Mesenchymal stem cell (in vitro differentiated cells and primary cell): ENCODE measurements around the gene RHBDL3.

ENCODE experiments used
- DNase-seq: peaks from one replicate; pipeline ENCODE4 v3.0.0-alpha.2; 2013
- H2AFZ ChIP-seq: one replicate; pipeline ENCODE4 v1.6.1; 2013; ENCODE audit warnings: low read depth, mild to moderate bottlenecking, control low read depth, inconsistent platforms, low read length, moderate library complexity
- H2AK5ac ChIP-seq: 2 replicates; pipeline ENCODE4 v1.6.1; 2013; ENCODE audit warnings: low read length, moderate library complexity, mild to moderate bottlenecking, inconsistent platforms; ENCODE audit not compliant: severe bottlenecking
- H2BK120ac ChIP-seq: one replicate; pipeline ENCODE4 v1.6.1; 2013; ENCODE audit warnings: low read depth, mild to moderate bottlenecking, inconsistent platforms, low read length, moderate library complexity
- H2BK12ac ChIP-seq, 2 experiments: one replicate each; pipeline ENCODE4 v1.6.1; 2013; ENCODE audit warnings: inconsistent platforms in 2 of 2, low read length in 2 of 2, mild to moderate bottlenecking in 2 of 2, moderate library complexity in 2 of 2, control low read depth in 1 of 2
- H2BK15ac ChIP-seq: one replicate; pipeline ENCODE4 v1.6.1; 2013; ENCODE audit warnings: mild to moderate bottlenecking, low read depth, inconsistent platforms; ENCODE audit not compliant: poor library complexity, severe bottlenecking
- H2BK5ac ChIP-seq: 2 replicates; pipeline ENCODE4 v1.6.1; 2013; ENCODE audit warnings: low read depth, mild to moderate bottlenecking, low read length, control low read depth, inconsistent platforms; ENCODE audit not compliant: poor library complexity, severe bottlenecking
- H3K14ac ChIP-seq, 2 experiments: one replicate each; pipeline ENCODE4 v1.6.1; 2013; ENCODE audit warnings: inconsistent platforms in 2 of 2, low read length in 2 of 2, control low read depth in 1 of 2, mild to moderate bottlenecking in 1 of 2, moderate library complexity in 1 of 2
- H3K18ac ChIP-seq, 2 experiments: one replicate each; pipeline ENCODE4 v1.6.1; 2013; ENCODE audit warnings: inconsistent platforms in 2 of 2, low read length in 2 of 2, control low read depth in 1 of 2, low read depth in 1 of 2, mild to moderate bottlenecking in 1 of 2
- H3K23ac ChIP-seq, 2 experiments: one replicate each; pipeline ENCODE4 v1.6.1; 2013; ENCODE audit warnings: inconsistent platforms in 2 of 2, low read length in 2 of 2, mild to moderate bottlenecking in 2 of 2, moderate library complexity in 2 of 2, control low read depth in 1 of 2
- H3K27ac ChIP-seq: 2 replicates; pipeline ENCODE4 v1.5.1; 2013; ENCODE audit warnings: mild to moderate bottlenecking, moderate library complexity, low read length, control low read depth, inconsistent platforms; ENCODE audit not compliant: poor library complexity, severe bottlenecking
- H3K27me3 ChIP-seq, 2 experiments: 2 replicates each; pipeline versions ENCODE4 v1.6.1 to v1.7.0; 2013; ENCODE audit warnings: low read length in 2 of 2, mild to moderate bottlenecking in 2 of 2, moderate library complexity in 2 of 2, control low read depth in 1 of 2, inconsistent platforms in 1 of 2; ENCODE audit not compliant: control insufficient read depth in 1 of 2, insufficient read depth in 1 of 2
- H3K36me3 ChIP-seq, 2 experiments: 2 replicates each; pipeline versions ENCODE4 v1.6.1 to v1.7.0; 2013; ENCODE audit warnings: low read length in 2 of 2, control low read depth in 1 of 2, inconsistent platforms in 1 of 2, low read depth in 1 of 2, mild to moderate bottlenecking in 1 of 2; ENCODE audit not compliant: insufficient read depth in 2 of 2, control insufficient read depth in 1 of 2
- H3K4ac ChIP-seq, 2 experiments: one replicate each; pipeline ENCODE4 v1.6.1; 2013; ENCODE audit warnings: inconsistent platforms in 2 of 2, low read length in 2 of 2, mild to moderate bottlenecking in 2 of 2, moderate library complexity in 2 of 2, control low read depth in 1 of 2, low read depth in 1 of 2
- H3K4me1 ChIP-seq: 2 replicates; pipeline ENCODE4 v1.6.1; 2013; ENCODE audit warnings: low read depth, low read length, control low read depth; ENCODE audit not compliant: control insufficient read depth, insufficient read depth
- H3K4me2 ChIP-seq: 2 replicates; pipeline ENCODE4 v1.6.1; 2013; ENCODE audit warnings: low read length, mild to moderate bottlenecking, inconsistent platforms; ENCODE audit not compliant: poor library complexity, severe bottlenecking
- H3K4me3 ChIP-seq, 2 experiments: 2 replicates each; pipeline versions ENCODE4 v1.5.1 to v1.7.0; 2013; ENCODE audit warnings: low read length in 2 of 2, mild to moderate bottlenecking in 2 of 2, control low read depth in 1 of 2, low read depth in 1 of 2; ENCODE audit not compliant: insufficient read depth in 1 of 2
- H3K79me1 ChIP-seq: replicated peaks from 2 replicates; pipeline ENCODE4 v1.6.1; 2013; ENCODE audit warnings: mild to moderate bottlenecking, control low read depth, low read length, inconsistent platforms; ENCODE audit not compliant: poor library complexity, severe bottlenecking
- H3K9ac ChIP-seq: 2 replicates; pipeline ENCODE4 v1.7.0; 2013; ENCODE audit warnings: mild to moderate bottlenecking, low read length, moderate library complexity
- H3K9me3 ChIP-seq: 2 replicates; pipeline ENCODE4 v1.7.0; 2013; ENCODE audit warnings: mild to moderate bottlenecking, low read length; ENCODE audit not compliant: control insufficient read depth
- H4K8ac ChIP-seq: one replicate; pipeline ENCODE4 v1.6.1; 2013; ENCODE audit warnings: inconsistent platforms, mild to moderate bottlenecking, low read length, moderate library complexity
- H4K91ac ChIP-seq: one replicate; pipeline ENCODE4 v1.6.1; 2013; ENCODE audit warnings: mild to moderate bottlenecking, low read length, inconsistent platforms
- WGBS: methylation state at CpG from one replicate; pipeline ENCODE4 v1.1.7; 2013; ENCODE audit warnings: mixed read lengths; 5-methylcytosine and 5-hydroxymethylcytosine counted together

RHBDL3 gene

DNA sequence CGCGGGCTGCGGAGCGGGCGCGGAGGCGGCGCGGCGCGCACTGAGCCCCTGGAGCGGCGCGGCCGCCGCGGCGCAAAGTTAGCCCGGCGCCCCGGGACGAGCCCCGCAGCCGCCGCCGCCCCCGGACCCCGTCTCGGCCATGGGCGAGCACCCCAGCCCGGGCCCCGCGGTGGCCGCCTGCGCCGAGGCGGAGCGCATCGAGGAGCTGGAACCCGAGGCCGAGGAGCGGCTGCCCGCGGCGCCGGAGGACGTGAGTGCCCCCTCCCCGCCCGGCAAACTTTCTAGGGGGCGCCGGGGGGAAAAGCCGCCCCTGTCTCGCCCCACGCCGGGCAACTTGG, 388 bp downstream of the RHBDL3 start:
- Histone ChIP-seq H2AK5ac (no peak overlapping the region), H3K9me3 (no peaks in the 10 kb centered on the region), H3K4ac (no peak overlapping the region), H2BK120ac (no peak overlapping the region), H2BK5ac (no peak overlapping the region), H3K23ac (peak overlapping the region in 1 of 2 experiments; percentile 92), H3K9ac (no peak overlapping the region), H4K91ac (no peak overlapping the region), H3K4me1 (peaks cover 18% of the 10 kb centered on the region), H2AFZ (no peak overlapping the region), H3K36me3 (no peaks in the 10 kb centered on the region), H4K8ac (no peak overlapping the region), H3K27ac (no peak overlapping the region), H3K27me3 (peaks cover 86 to 88% of the 10 kb centered on the region in 2 experiments), H3K18ac (no peak overlapping the region), H3K4me3 (peak overlapping the region; percentile 51 to 58), H2BK15ac (peak overlapping the region; percentile 64), H3K4me2 (peak overlapping the region; percentile 98), H3K79me1 (no peaks in the 10 kb centered on the region), H2BK12ac (no peak overlapping the region), H3K14ac (no peak overlapping the region)
- DNase-seq = no peak
- WGBS = 1% methylated on average over 25 of the region's 55 CpGs

DNA sequence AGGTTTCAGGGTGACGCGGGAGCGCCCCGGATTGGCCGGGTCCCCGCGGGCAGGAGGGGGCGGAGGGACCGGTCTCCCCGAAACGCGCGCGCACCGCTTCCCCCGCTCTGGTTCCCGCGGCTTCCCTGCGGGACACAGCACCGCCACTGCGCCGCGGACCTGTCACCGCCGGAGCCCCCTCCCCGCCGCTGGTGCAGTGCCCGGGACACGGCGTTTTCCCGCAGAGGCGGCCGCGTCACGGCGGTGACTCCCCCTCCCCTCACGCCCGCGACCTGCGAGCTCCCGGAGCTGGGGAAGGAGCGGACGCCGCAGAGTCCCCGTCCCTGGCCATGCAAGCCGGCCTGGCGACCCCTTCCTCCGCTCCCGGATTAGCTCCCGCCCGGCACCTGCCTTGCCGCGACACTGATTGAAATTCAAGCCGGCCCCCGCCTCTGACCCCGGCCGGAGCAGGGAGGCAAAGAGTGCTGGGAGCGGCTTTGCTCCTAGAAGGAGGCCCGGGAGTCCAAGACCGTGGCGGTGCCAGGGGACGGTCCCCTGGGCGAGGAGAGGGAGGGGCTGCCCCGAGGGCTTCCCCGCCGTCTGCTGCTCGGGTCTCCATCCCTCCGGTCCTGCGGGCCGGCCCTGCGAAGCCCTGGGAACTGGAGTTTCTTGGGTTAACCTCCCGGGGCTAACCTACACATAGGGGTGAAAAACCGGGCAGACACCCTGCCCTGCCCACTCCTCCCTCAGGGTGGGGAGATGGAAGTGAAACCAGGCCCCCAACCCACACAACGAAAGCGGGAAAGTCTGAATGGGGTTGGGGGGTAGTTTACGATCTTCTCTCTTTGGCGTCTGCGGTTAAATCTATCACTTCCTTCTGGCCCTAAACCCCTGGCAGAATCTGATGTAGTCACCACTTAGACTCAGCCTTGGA, 1.0 kb downstream of the RHBDL3 start:
- no peak overlapping the region for H3K9ac ChIP-seq
- H2AK5ac ChIP-seq = no peak overlapping the region
- no peak overlapping the region for H4K91ac ChIP-seq
- no peak overlapping the region for H3K4ac ChIP-seq
- no peak overlapping the region for H2BK5ac ChIP-seq
- H3K27ac ChIP-seq = no peak overlapping the region
- peak overlapping the region in 1 of 2 experiments; percentile 92 for H3K23ac ChIP-seq
- peaks cover 80 to 82% of the 10 kb centered on the region in 2 experiments for H3K27me3 ChIP-seq
- WGBS = 0% methylated on average over 57 of the region's 78 CpGs
- H2BK15ac ChIP-seq = peak overlapping the region; percentile 64
- no peak overlapping the region for H2BK120ac ChIP-seq
- H3K79me1 ChIP-seq = no peaks in the 10 kb centered on the region
- H4K8ac ChIP-seq = no peak overlapping the region
- no peak overlapping the region for H2BK12ac ChIP-seq
- H3K14ac ChIP-seq = no peak overlapping the region
- no peaks in the 10 kb centered on the region for H3K36me3 ChIP-seq
- H3K4me1 ChIP-seq = peaks cover 18% of the 10 kb centered on the region
- peak overlapping the region; percentile 51 to 58 for H3K4me3 ChIP-seq
- H2AFZ ChIP-seq = peak overlapping the region; percentile 62
- H3K18ac ChIP-seq = no peak overlapping the region
- no peaks in the 10 kb centered on the region for H3K9me3 ChIP-seq
- DNase-seq = peak; percentile 3
- peak overlapping the region; percentile 98 for H3K4me2 ChIP-seq

DNA sequence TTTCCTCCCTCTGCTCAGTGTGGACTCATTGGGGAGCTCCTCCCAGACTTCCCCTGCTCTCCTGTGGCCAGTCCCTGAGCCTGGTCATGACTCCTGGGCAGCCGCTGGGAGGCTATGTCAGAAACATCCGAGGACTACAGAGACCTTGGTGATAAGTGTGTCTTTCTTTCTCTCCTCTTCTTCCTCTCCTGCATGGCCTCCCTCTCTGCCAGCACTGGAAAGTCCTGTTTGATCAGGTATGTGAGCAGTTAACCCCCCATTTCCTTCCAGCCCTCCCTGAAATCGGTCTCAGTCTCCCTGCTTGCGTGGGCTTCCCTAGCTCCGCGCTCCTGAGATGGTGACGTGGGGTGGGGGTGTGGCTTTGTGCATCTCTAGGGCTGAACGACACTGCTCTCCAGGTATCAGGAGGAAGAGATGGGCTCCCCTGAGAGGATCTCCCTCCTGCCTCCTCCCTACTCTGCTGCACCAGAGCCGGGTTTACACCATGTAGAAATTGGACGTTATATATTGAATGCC, 2.1 kb downstream of the RHBDL3 start:
- no peak overlapping the region for H2AK5ac ChIP-seq
- H3K27ac ChIP-seq = no peak overlapping the region
- no peak overlapping the region for H4K8ac ChIP-seq
- H3K4me1 ChIP-seq = peaks cover 18% of the 10 kb centered on the region
- no peak overlapping the region for H2BK120ac ChIP-seq
- H3K4me3 ChIP-seq = no peak overlapping the region
- no peak overlapping the region for H3K4me2 ChIP-seq
- H2BK12ac ChIP-seq = no peak overlapping the region
- no peak overlapping the region for H3K9ac ChIP-seq
- peak; percentile 18 for DNase-seq
- 13% methylated on average over 9 of the region's 10 CpGs for WGBS
- H3K18ac ChIP-seq = no peak overlapping the region
- H4K91ac ChIP-seq = no peak overlapping the region
- no peaks in the 10 kb centered on the region for H3K79me1 ChIP-seq
- no peaks in the 10 kb centered on the region for H3K36me3 ChIP-seq
- H3K14ac ChIP-seq = no peak overlapping the region
- H3K27me3 ChIP-seq = peaks cover 80 to 82% of the 10 kb centered on the region in 2 experiments
- no peak overlapping the region for H3K23ac ChIP-seq
- H3K4ac ChIP-seq = no peak overlapping the region
- H2BK15ac ChIP-seq = no peak overlapping the region
- no peak overlapping the region for H2BK5ac ChIP-seq
- no peaks in the 10 kb centered on the region for H3K9me3 ChIP-seq
- no peak overlapping the region for H2AFZ ChIP-seq

DNA sequence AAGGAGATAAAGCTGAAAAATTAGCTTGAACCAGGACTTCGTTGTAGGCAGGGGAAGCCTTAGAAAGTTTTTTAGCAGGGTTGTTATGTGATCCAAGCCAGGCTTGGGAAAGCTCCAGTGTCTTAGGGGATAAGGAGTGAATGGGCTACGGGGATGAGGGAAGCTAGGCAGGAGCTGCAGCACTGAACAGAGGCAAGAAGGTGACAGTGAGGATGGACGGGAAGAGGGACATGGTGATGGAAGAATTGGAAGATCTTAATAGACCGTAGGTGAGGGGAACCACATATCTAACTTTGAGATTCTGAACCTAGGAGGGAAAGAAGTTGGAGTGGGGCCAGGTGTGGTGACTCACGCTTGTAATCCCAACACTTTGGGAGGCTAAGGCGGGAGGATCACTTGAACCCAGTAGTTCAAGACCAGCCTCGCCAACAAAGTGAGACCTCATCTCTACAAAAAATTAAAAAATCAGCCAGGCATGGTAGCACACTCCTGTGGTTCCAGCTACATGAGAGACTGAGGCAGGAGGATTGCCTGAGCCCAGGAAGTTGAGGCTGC, 3.2 kb downstream of the RHBDL3 start:
- Histone ChIP-seq H3K4me2 (no peak overlapping the region), H3K36me3 (no peaks in the 10 kb centered on the region)

More for the DNA sequence above, 3.2 kb downstream of the RHBDL3 start:
- H2BK15ac ChIP-seq = no peak overlapping the region
- no peak overlapping the region for H4K91ac ChIP-seq
- H3K14ac ChIP-seq = no peak overlapping the region
- no peak overlapping the region for H3K4me3 ChIP-seq
- no peak for DNase-seq
- peaks cover 18% of the 10 kb centered on the region for H3K4me1 ChIP-seq
- H3K27ac ChIP-seq = no peak overlapping the region
- no peak overlapping the region for H3K18ac ChIP-seq
- no peak overlapping the region for H2BK12ac ChIP-seq
- no peak overlapping the region for H3K9ac ChIP-seq
- no peak overlapping the region for H2AK5ac ChIP-seq
- H3K9me3 ChIP-seq = no peaks in the 10 kb centered on the region
- H4K8ac ChIP-seq = no peak overlapping the region
- H3K23ac ChIP-seq = no peak overlapping the region
- no peak overlapping the region for H2AFZ ChIP-seq
- H2BK5ac ChIP-seq = no peak overlapping the region
- no peaks in the 10 kb centered on the region for H3K79me1 ChIP-seq
- no peak overlapping the region for H3K4ac ChIP-seq
- H3K27me3 ChIP-seq = peaks cover 72 to 76% of the 10 kb centered on the region in 2 experiments
- WGBS = 81% methylated on average over 6 of the region's 7 CpGs
- H2BK120ac ChIP-seq = no peak overlapping the region
